Mammary epithelial cell (primary cell): ENCODE results near the gene STAG3.

Experiments used
- EZH2 ChIP-seq: IDR thresholded peaks from 2 replicates; pipeline ENCODE4 v1.6.1; 2012; ENCODE audit warnings: low read length, inconsistent platforms, borderline replicate concordance
- TF ChIP-seq, protein P1 (sequence below), 2 donors: IDR thresholded peaks in 1 of 2; conservative IDR thresholded peaks in 1 of 2; 2 replicates each; pipeline ENCODE4 v1.5.1; 2011 to 2012; ENCODE audit warnings: inconsistent platforms in 2 of 2, low read length in 2 of 2, mild to moderate bottlenecking in 2 of 2, control low read depth in 1 of 2, low read depth in 1 of 2; ENCODE audit not compliant: insufficient read depth in 1 of 2; ENCODE audit errors: extremely low read depth in 1 of 2

GRCh38 chr7:100171087-100171681, 6.5 kb upstream of the STAG3 start:
- TF ChIP-seq, protein P1, sequence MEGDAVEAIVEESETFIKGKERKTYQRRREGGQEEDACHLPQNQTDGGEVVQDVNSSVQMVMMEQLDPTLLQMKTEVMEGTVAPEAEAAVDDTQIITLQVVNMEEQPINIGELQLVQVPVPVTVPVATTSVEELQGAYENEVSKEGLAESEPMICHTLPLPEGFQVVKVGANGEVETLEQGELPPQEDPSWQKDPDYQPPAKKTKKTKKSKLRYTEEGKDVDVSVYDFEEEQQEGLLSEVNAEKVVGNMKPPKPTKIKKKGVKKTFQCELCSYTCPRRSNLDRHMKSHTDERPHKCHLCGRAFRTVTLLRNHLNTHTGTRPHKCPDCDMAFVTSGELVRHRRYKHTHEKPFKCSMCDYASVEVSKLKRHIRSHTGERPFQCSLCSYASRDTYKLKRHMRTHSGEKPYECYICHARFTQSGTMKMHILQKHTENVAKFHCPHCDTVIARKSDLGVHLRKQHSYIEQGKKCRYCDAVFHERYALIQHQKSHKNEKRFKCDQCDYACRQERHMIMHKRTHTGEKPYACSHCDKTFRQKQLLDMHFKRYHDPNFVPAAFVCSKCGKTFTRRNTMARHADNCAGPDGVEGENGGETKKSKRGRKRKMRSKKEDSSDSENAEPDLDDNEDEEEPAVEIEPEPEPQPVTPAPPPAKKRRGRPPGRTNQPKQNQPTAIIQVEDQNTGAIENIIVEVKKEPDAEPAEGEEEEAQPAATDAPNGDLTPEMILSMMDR (conservative IDR thresholded peaks at IDR 0.05 in 1 of 2, IDR thresholded peaks at IDR 0.05 in 1 of 2; ENCODE audit: extremely low read depth in 1 of 2, insufficient read depth in 1 of 2, low read depth in 1 of 2, low read length in 2 of 2), result no peak
- no peak for TF ChIP-seq EZH2
